GM21576 (cell line): ENCODE results near the gene GUCY1A2.

ENCODE experiments used
- ATAC-seq: cut with Tn5 transposase; IDR thresholded peaks from one replicate; pipeline ENCODE4 v1.9.1; 2021; ENCODE audit warnings: mild to moderate bottlenecking, moderate library complexity; ENCODE audit not compliant: unreplicated experiment

Gene GUCY1A2

GRCh38 chr11:106679581-106679980, 338.7 kb downstream of the GUCY1A2 start:
- ATAC-seq, result no peak

DNA sequence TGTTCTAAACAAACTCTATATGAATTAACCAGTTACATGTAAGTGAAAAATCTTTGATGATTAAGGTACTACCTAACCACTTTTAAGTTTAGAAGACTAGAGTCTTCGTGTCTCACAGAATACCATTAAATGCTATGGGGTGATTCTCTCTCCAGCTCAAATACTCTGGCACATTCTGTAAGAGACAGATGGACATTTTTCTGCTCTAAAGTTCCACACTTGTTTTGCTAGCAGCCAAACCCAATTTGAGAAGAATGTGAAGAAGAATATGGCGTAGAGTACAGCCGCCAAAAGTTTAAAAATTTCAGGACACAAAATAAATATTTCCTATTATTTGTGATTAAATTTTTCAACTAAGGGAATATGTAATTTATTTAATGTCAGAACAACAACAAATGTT, 339.1 kb downstream of the GUCY1A2 start:
- no peak for ATAC-seq

DNA sequence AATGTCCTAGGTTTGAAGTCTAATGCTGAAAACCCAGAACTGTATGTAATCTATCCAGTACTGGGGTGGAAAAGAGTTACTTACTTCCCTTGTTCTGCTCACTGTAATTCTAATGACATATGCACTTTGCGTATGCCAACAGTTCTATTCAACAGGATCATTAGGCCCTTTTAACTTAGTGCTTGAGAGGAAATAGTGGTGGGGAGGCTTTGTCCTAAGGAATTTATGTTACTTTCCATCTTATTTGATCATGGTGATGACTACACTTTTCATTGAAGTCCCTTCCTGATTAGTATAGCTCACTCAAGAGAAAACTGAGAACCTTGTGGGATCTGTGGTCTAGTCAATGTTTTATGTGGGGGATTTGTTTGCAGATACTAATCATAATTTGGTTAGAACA, 348.2 kb downstream of the GUCY1A2 start:
- ATAC-seq, result no peak

DNA sequence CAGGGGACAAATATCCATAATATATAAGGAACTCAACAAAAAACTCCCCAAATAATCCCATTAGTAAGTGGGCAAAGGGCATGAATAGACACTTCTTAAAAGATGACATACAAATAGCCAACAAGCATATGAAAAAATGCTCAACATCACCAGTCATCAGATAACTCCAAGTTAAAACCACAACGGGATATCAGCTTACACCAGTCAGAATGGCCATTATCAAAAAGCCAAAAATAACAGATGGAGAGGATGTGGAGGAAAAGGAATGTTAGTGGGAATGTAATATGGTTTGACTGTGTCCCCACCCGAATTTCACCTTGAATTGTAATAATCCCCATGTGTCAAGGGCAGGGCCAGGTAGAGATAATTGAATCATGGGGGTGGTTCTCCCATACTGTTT, 350.1 kb downstream of the GUCY1A2 start:
- ATAC-seq, result no peak

DNA sequence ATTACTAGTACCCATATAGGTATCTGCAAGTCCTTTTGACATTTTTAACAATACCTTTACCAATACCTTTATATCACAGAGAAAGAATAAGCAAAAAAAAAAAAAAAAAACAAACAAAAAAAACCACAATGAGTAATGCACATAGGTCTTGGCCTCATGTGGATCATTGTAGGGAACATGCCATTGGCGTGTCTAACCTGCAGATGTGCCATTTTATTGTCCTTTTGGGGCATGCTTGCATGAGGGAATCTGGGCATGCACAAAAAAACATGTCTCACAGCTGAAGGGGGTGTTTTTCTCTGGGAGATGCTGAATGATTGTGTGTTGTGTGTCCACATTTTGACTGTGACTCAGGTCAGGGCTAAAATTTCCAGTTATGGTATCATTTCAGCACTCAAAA, 361.6 kb downstream of the GUCY1A2 start:
- ATAC-seq, result no peak

GRCh38 chr11:106644824-106645223, 373.5 kb downstream of the GUCY1A2 start:
- ATAC-seq, result no peak

DNA sequence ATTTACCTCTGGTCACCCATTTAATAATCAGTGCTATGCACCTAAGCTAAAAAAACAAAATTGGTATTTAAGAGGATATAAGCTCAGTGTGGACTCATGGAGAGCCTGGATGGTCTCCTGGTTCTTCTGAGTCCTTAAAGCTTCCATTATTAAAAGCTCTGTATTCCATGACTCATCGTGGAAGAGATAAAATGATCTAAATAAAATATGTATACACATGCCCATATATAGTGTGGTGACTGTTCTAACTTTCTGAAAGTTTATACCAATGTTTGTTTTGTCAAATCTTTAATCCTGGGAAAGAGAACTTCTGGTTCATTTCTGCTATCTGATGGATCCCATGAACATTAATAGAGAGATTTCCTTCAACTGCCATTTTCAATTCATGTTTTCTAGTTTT, 375.9 kb downstream of the GUCY1A2 start:
- ATAC-seq, result no peak

- no peak for ATAC-seq
These were observed 386.0 kb downstream of the GUCY1A2 start for GRCh38 chr11:106632283-106632682.

GRCh38 chr11:106627694-106628093, 390.6 kb downstream of the GUCY1A2 start:
- ATAC-seq, result no peak

DNA sequence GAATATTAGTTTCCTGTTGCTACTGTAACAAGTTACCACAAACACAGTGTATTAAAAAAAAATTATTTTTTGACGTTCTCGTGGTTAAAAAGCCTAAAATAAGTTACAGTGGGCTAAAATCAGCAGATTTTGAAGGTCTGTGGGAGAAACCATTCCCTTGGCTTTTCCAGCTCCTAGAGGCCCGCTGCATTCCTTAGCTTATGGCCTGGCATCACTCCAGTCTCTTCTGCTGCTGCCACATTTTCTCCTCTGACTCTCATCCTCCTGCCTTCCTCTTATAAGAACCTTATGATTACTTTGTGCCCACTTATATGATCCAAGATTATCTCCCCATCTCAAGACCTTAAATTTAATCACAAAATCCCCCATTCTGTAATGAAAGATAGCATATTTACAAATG, 392.7 kb downstream of the GUCY1A2 start:
- ATAC-seq, result no peak

DNA sequence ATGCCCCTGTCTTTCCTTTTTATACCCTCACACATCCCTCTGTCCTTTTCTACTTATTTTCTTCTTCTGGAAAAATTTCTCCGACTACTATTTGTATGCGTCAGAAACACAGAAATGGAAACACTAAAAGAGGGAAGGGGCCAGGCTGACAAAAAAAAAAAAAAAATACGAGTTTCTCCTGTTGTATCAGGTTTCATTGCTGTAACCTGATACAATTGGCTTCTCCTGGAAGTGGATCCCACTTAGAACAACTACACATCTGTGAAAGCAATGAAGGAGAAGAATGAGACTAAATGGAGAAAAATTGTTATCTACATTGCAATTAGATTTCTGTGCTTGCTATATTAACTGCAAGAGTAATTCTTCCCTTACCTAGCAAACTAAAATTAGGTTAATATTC, 393.9 kb downstream of the GUCY1A2 start:
- ATAC-seq, result no peak
